HL-60/S4 treated with retinoic acid at 250 ng/mL for 4 days and 3 days (cell line): ENCODE data around the gene BTBD3.

ENCODE experiments used
- in situ Hi-C: fragments of 300-500 bp; cut with MboI; formaldehyde crosslinking; loops from 2 replicates; pipeline ENCODE4 v1.7.0; 2022; ENCODE audit warnings: low sequenced_read_pairs

The BTBD3 gene

DNA sequence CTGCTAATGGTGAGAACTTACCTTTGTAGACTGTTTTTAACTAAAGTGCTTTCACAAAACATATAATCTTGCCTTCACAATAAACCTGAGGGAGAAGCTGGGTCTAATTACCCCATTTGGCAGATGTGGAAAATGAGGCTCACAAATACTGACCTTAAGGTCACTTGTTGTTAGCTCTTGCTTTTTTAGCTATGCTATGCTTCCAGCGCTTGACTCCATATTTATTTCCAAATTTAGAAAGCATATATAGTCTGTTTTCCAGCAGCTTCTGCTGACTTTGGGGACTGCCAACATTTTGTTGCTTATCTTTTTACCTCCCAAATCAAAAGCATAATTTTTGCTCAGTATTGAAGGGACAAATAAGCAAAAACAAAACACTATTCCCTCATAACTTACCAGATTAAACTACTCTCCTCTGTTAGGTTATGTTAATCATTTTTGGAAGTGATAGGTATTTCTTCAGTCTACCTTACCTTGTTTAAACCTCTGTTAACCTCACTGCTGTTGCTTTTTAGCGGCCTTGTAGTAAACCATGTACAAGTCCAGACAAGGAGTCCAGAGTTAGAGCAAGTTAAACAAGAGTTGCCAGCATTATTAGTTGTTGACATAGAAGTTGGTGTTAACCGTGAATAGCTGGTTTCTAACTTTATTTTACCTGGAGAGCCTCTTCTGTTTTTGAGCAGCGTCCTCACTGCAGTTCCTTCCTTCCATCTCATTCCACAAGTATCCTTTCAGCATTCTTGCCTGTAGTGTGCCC lies 4.9 kb upstream of the BTBD3 start:
- in situ Hi-C loops = no loop called here

DNA sequence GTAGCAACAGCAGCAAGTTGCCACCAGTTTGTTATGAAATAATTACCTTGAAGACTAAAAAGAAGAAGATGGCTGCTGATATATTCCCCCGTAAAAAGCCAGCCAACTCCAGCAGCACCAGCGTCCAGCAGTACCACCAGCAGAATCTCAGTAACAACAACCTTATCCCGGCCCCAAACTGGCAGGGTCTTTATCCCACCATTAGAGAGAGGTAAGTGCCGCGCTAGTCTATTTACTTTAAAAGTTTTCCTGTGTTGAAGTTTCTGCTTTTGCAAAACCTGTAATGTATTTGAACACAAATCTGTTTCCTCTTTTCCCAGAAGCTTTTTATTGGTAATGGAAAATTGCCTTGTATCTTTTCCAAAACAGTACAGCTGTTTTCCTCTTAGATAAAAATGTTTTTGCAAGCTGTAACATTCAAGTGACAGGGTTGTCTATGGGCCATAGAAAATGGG lies 725 bp downstream of the BTBD3 start:
- in situ Hi-C loops = no loop called here

DNA sequence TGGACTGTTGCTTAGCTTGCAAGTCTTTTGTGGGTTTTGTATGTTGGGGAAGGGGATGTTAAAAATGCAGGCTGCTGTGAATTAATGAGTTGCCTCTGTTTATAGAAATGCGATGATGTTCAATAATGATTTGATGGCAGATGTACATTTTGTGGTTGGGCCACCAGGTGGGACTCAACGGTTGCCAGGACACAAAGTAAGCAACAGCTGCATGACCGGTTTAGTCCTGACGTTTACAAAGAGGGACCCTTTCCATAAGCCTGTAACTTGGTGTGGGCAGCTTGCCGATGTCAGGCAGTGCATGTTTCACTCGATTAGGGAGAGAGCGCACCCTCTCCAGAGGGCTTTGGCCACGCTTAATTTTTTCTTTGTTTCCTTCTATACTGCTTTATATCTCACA lies 1.3 kb downstream of the BTBD3 start:
- in situ Hi-C loops = no loop called here

DNA sequence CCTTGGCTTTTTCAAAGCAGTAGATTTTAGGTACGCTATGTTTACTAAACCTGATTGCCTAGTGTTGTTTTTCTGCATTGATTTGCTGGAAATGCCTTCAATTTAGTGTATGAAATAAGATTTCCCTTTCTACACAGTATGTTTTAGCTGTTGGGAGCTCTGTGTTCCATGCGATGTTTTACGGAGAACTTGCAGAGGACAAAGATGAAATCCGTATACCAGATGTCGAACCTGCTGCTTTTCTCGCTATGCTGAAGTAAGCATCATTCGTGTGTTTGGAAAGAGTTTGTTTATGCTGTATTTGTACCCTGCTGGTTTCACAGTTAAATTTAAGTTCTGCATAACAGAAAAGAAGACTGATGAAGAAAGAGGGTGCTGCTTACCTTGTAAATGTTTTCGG lies 1.9 kb downstream of the BTBD3 start:
- in situ Hi-C loops = no loop called here

DNA sequence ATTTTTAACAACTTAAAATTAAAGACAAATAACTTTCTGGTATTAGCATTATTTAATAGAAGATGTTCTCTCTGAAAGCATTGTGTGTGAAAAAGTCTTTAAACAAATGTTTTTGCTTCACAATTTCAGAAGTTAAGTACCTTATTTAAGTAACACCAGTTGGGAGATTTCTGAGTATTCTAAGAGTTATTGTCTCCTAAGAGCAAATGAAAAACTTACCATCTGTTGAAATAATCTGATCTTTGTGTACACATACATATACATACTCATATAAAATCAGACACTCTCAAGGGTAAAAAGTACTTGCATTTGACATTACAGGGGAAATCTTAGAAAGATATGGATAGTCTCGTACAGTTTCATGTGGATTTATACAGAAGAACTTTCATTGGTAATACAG lies 2.4 kb downstream of the BTBD3 start:
- in situ Hi-C loops = no loop called here

DNA sequence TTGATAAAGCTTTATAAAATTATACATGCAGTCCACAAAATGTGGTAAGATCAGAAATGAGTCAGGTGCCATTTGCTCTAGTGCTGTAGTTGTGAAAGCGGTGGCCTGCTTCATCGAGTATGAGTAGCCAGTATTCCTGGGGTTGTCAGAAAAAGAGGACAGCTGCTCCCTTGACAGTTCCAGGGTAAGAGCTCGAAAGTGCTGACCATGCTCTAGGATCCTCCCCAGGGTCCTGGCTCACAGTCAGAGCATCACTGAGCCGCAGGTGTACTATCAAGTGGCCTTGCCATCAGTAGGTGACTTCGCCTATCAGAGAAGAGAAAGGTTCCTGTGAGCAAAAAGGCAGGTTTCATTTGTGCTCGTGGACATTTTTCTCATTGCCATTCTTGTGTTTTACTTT lies 3.6 kb downstream of the BTBD3 start:
- in situ Hi-C loops = no loop called here

DNA sequence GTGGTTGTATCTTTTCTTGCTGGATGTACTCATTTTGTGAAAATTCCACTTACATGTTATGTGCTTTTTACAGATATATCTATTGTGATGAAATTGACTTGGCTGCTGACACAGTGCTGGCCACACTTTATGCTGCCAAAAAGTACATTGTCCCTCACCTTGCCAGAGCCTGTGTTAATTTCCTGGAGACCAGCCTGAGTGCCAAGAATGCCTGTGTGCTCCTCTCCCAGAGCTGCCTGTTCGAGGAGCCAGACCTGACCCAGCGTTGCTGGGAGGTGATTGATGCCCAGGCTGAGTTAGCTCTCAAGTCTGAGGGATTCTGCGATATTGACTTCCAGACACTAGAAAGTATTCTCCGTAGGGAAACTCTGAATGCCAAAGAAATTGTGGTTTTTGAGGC lies 4.9 kb downstream of the BTBD3 start:
- in situ Hi-C loops = no loop called here

DNA sequence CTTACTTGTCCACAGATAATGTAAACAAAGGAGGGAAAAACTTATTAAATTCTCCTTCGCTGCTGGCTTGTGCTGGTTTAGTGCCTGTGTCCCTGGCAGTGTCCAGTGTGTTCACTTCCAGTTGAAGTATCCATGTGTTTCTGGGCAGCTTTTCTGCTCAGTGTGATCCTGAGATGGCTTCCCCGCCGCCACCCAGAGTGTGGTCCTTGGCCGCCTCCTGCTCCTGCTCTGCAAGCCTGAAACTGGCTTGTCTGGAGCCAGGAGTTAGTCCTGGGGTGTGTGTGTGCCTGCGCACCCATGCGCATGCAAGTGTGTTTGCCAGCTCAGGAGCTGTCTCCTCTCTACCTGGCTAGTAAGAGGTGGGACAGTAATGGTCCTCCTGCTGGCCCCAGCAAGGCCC lies 7.2 kb downstream of the BTBD3 start:
- in situ Hi-C loops = no loop called here

DNA sequence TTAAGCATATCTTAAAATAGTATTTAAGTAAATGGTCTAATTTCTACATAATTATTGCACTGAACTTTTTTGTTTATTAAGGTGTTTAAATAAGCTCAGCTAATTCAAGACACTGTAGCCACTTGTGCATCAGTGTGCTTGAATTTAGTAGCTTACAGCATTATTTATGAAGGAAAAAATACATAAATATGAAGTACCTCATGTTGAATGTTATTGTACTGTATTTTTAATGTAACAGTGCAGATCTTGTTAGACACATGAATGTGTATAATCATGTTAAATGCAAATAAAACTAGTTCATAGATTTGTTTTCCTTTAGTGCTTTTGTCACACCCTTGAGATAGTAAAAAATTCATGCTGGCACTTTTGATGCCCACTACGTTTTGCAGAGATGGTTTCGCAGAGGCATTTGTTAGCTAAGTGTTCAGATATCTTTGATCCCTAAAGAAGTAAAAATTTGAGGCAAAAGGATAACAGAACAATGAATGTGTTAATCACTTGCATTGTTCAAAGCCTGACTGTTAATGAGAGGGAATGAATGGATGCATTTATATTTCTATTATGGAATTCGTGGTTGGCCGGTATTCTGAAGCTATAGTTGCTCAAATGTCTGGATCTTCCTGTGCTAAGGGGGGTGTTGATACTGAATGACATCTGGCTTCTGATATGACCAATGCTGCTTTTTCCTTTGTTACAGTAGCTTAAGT lies 8.8 kb downstream of the BTBD3 start:
- in situ Hi-C loops = no loop called here

DNA sequence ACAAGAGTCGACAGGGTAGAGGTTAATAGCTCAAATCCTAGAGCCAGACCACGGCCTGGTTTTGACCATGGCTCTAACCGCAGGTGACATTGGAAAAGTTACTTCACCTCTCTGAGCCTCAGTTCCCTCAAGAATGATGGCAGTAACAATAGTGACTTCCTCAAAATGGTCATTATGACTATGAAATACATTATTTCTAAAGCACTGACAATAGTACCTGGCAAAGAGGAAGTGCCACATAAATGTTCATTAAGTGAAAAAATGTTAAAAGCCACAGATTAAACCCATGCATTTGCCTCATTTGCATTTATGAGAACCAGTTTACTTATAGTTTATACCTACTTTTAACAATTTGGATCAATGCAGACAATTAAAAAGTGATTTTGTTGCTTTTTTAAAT lies 12.3 kb downstream of the BTBD3 start:
- in situ Hi-C loops = no loop called here

DNA sequence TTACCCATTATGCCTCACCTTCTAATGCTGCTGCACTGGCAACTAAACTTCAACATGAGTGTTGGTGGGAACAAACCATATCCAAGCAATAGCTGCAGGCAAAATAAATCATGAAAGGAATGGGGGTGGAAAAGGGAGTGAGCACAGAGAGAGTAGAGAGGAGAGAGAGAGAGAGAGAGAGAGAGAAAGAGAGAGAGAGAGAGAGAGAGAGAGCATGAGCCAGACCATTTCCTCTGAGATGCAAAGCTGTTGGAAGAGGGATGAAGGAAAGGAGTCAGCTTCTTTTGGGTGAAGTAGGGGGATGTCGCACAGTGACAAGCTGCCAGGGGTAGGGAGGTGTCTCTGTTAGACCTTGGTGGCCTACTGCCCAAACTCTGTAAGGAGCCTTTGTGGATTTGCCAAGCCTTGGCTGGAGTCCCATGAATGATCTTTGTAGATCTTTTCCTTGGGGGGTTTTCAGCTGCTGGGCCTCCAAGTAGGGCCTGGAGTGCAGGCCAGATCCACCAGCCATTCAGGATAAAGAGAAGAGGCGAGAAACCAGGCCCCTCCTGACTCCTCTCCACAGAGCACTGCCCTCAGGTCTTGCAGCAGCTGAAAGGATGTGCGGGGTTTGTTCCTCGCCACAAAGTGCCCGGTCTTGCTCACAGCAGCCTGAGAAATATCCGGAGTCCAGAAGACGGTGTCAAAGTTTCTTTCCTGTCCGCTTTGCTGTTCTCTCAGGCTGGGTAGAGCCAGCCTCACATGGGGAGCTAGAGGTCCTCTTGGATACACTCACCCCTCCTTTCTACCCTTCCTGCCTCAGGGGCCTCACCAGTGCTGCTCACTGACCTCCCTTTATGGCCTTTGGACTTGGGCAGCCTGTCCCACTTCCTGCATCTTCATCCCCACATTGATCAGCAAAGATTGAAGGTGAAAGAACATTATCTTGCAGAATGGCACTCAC lies 17.8 kb downstream of the BTBD3 start:
- in situ Hi-C loops = no loop called here

DNA sequence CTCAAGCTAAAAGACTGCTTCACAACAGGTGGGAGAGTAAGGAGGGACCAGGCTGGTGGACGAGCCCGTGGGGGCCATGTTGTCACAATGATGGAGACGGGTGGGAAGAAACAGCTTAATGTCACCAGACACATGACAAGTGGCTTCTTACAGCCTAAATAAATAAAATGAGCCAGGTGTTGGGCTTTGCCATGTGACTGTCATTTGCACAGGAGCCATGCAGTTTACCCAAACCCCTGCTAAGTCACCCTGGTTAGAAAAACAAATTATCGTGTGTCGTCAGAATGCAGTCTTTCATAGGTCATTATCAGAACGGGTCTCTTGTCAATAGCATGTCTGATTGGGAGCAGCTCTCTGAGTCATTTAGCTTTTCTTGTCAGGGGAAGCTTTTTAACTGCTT lies 18.5 kb downstream of the BTBD3 start:
- in situ Hi-C loops = no loop called here

DNA sequence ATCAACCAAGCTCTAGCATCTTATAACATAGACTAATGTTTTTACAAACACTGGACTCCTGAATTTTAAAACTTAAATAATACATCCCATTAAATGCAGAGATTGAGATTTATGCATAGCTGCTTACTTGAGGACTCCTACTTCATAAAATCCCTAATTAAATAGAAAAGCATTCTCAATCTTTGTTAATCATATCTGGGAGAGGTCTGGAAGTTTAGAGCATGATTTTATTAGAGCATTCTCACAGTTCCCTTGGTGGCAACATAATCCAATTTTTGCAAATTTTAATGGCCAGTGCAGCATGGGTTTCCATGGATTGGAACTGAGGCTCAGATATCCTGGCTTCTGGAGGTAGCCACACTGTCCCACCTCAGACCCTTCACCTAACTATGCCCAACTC lies 19.5 kb downstream of the BTBD3 start:
- in situ Hi-C loops = no loop called here

DNA sequence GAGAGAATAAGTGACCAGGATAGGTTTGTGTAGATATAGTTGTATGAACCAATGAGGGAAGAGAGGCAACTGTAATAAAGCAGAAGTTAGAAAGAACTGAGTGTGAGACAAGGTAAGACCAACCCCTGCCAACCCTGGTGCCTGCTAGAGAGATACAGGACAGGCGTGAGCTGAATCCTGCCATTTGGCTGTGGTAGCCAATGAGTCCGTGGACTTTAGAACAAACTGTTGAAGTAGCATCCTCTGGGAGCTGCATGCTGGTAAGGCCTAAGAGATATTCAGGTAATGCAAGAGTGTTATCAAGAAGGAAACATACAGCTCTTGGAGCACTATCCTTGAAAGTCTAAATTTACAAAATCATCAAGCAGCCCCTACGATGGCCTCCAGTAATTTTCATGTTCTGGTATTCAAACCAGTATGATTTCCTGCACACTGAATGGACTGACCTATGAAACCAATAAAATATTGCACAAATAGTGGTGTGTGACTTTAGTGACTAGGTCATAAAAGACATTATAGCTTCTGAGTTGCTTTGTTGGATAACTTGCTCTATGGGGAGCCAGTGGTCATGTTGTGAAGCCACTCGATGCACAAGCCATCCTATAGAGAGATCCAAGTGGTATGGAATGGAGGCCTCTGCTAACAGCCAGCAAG lies 24.0 kb downstream of the BTBD3 start:
- in situ Hi-C loops = no loop called here

DNA sequence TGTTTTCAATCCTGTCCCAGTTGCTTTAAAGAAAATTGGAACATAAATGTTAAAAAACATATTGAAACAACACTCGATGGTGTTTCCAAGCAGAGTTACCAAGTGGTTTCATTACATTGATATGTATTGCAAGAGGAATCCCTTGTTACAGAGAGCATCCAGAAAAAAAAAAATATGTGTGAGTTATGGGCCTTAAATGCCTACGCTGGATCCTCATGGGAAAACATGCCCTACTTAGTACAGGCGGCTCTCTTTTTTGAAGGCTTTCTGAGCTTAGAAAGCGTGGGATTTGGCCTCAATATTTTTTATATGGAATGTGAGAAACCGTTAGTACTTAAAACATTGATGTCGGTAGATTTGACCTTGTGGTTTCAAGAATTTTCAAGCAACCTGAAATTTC lies 26.1 kb downstream of the BTBD3 start:
- in situ Hi-C loops = no loop called here

DNA sequence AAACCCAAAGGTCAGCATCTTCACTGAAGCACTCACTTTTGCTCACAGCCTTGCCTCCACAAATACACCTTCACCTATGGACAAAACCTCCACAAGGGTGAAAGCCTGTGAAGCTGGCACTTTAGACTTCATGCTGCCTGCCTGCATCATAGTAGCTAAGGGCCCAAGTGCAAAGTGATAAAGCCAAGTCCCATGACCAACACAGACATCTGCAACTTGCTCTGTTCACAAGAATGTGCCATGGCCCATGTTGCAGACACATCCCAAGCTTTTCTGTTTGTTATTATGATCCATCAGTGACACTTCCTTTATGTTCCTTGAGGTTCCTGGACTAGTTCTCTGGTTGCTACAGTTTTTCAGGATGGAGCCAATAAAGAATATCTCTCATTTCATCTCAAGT lies 31.1 kb downstream of the BTBD3 start:
- in situ Hi-C loops = no loop called here

DNA sequence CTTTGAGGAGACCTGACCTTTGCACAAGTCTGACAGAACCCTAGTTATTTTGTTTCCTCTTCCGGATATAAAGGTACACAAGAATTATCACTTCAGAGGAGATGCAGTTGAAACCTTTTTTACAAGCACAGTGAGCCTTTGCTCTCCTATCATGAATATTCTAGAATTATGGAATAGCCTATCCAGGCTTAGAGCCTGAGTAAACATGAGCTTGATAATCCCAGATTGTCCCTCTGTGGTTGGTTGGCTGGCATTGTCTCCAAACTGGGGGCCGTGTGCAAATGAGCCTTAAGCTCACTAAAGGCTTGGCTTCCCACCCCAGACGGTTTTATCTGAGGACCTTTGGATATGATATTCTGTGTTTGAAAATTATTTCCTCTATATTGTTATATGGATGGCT lies 32.0 kb downstream of the BTBD3 start:
- in situ Hi-C loops = no loop called here

DNA sequence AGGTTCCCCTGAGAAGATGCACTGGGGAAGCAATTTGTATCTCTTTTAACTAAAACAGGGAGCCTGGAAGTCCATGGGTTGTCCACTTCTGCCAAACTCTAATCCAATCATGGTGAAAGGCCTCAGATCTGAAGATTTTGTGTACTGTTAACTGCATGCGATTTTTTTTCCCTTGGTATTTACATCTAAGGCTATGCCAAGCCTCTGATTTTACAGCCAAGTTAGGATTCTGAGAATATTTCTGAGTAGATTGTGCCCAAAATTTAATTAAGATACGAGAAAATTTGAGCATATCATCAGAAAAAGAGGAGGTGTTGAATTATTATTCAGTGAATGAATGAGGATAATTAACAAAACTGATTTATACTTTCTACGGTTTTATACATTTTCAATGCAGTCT lies 34.0 kb downstream of the BTBD3 start:
- in situ Hi-C loops = no loop called here

DNA sequence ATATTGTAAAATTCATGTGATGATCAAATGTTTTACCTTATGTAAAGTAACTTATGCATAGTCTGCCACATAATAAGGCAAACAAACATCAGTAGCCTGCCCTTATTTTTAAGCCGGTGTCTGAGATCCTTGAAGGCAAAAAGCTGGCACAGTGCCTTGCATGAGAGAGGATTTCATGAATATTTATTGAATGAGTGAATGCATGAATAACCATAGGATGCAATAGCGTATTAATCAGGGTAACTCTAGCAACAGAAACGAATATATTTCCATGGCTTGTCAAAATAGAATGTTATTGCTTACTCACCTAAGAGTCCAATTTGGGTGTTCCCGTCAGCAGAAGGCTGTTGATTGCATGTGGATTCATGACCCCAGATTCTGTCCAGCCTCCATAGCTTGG lies 34.9 kb downstream of the BTBD3 start:
- in situ Hi-C loops = no loop called here

DNA sequence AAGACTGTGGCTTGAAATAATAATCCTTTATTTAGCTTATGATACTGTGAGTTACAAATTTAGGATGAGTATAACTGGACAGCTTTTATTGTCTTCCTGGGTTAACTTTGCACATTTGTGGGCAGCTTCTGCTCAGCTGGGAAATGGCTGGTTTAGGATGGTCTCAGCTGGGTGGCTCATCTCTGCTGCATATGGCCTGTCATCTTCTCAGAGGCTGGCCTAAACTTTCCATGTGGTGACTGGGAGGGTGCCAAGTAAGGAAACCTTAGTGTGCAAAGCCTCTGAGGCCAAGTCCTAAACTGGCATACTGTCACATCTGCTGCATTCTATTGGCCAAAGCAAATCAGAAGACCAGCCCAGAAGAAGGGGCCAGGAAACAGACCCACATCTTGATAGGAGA lies 40.2 kb downstream of the BTBD3 start:
- in situ Hi-C loops = no loop called here

DNA sequence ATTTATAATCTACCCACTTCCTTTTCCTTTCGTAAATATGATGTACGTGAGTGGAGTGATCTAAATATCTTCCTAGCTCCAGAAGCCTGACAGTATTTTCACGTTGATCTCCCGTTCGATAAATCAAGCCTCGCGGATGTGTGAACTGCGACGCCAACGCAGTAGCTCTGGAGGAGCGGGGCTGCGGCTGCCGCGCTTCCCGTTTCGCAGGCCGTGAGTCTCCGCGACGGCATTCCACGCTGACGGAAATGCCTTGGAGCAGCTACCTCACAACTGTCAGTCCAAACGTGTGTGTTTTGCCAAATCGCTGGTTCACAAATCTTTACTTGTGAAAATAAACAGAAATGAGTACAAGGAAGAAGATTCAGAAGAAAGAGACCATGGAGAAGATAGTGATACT lies 41.2 kb downstream of the BTBD3 start:
- in situ Hi-C loops = no loop called here
